ENCODE data around the gene NRAP. TPM values are rescaled to one million over a fixed set of nuclear protein-coding genes. Genes with fewer than 3 reads are reported as not detected.
A peak's percentile ranks its signal among the peaks of the same experiment; 100 is the strongest.

Gene NRAP
- not detected for polyA plus RNA-seq (2012; ENCODE audit: low read depth, missing spikeins)

DNA sequence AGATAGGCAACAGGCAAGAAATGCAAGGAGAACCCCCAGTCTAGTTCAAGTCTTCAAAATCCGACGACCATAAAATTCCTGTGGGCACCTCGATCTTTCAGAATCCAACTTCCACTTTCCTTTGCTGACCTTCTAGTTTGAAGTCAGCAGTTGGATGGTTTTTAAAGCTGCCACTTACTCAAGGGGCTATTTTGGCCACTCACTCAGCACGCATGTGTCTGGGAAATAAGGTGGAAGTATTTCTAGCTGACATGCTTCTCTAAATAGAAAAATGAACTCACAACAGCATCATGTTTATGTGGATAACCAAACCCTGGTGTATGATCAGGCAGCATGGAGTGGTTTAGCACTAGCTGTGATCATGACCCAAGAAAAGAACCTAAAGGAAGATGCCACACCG, at the start of gene NRAP:
NRAP (minus strand) TSS at position 134 of the 400 bp plus-strand sequence. CDS start 159 bp downstream, outside the sequence.
- TF ChIP-seq POLR2A (IDR thresholded peaks at IDR 0.05; ENCODE audit: low read depth, low read length) (no peak), POU2F2 (IDR thresholded peaks at IDR 0.05; ENCODE audit: low read depth, low read length) (no peak), SPI1 (IDR thresholded peaks at IDR 0.05; ENCODE audit: low read depth, low read length) (no peak), PAX5 (IDR thresholded peaks at IDR 0.05; ENCODE audit: insufficient read depth, low read length, severe bottlenecking) (no peak), TAF1 (IDR thresholded peaks at IDR 0.05; ENCODE audit: low read depth, low read length) (no peak), POLR2AphosphoS5 (IDR thresholded peaks at IDR 0.05; ENCODE audit: low read depth, low read length) (no peak)
- no peak for FAIRE-seq
- DNase-seq (ENCODE audit: insufficient read length, low spot score) = no peak

GRCh38 chr10:113713640-113713982, 49.8 kb upstream of the NRAP start:
- FAIRE-seq (no peak), DNase-seq (ENCODE audit: insufficient read length, low spot score) (no peak)
- TF ChIP-seq TAF1 (IDR thresholded peaks at IDR 0.05; ENCODE audit: low read depth, low read length) (no peak), PAX5 (IDR thresholded peaks at IDR 0.05; ENCODE audit: insufficient read depth, low read length, severe bottlenecking) (no peak), POLR2AphosphoS5 (IDR thresholded peaks at IDR 0.05; ENCODE audit: low read depth, low read length) (no peak), SPI1 (IDR thresholded peaks at IDR 0.05; ENCODE audit: low read depth, low read length) (no peak), POLR2A (IDR thresholded peaks at IDR 0.05; ENCODE audit: low read depth, low read length) (no peak), POU2F2 (IDR thresholded peaks at IDR 0.05; ENCODE audit: low read depth, low read length) (no peak)

GRCh38 chr10:113712755-113713639, 49.2 kb upstream of the NRAP start:
- FAIRE-seq (no peak), DNase-seq (ENCODE audit: insufficient read length, low spot score) (no peak)
- TF ChIP-seq POLR2AphosphoS5 (IDR thresholded peaks at IDR 0.05; ENCODE audit: low read depth, low read length) (no peak), SPI1 (IDR thresholded peaks at IDR 0.05; ENCODE audit: low read depth, low read length) (no peak), POLR2A (IDR thresholded peaks at IDR 0.05; ENCODE audit: low read depth, low read length) (no peak), PAX5 (IDR thresholded peaks at IDR 0.05; ENCODE audit: insufficient read depth, low read length, severe bottlenecking) (no peak), POU2F2 (IDR thresholded peaks at IDR 0.05; ENCODE audit: low read depth, low read length) (no peak), TAF1 (IDR thresholded peaks at IDR 0.05; ENCODE audit: low read depth, low read length) (no peak)

DNA sequence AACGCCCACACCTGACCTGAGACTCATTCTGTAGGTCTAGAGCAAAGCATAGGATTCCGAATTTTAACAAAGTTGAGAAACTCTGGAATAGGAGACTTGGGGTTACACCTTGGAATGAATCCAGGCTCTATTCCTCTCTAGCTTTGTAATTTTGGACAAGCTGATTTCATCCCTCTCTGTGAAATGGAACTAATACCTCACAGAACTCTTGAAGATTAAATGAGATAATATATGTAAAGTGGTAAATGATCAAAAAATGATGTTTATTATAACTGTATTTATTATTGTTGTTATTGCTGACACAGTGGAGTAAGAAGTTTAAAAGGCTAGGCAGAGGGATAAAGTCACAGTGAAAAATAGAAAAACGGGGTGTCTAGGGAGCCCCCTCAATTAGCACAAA, 48.2 kb upstream of the NRAP start:
- no peak for FAIRE-seq
- DNase-seq (ENCODE audit: insufficient read length, low spot score) = no peak
- TF ChIP-seq POLR2A (IDR thresholded peaks at IDR 0.05; ENCODE audit: low read depth, low read length) (no peak), POLR2AphosphoS5 (IDR thresholded peaks at IDR 0.05; ENCODE audit: low read depth, low read length) (no peak), SPI1 (IDR thresholded peaks at IDR 0.05; ENCODE audit: low read depth, low read length) (no peak), TAF1 (IDR thresholded peaks at IDR 0.05; ENCODE audit: low read depth, low read length) (no peak), POU2F2 (IDR thresholded peaks at IDR 0.05; ENCODE audit: low read depth, low read length) (no peak)

- FAIRE-seq = no peak
- DNase-seq (ENCODE audit: insufficient read length, low spot score) = no peak
- no peak for TF ChIP-seq TAF1 (IDR thresholded peaks at IDR 0.05; ENCODE audit: low read depth, low read length)
- TF ChIP-seq POLR2A (IDR thresholded peaks at IDR 0.05; ENCODE audit: low read depth, low read length) = no peak
- no peak for TF ChIP-seq PAX5 (IDR thresholded peaks at IDR 0.05; ENCODE audit: insufficient read depth, low read length, severe bottlenecking)
- TF ChIP-seq POU2F2 (IDR thresholded peaks at IDR 0.05; ENCODE audit: low read depth, low read length) = no peak
- TF ChIP-seq SPI1 (IDR thresholded peaks at IDR 0.05; ENCODE audit: low read depth, low read length) = no peak
- TF ChIP-seq POLR2AphosphoS5 (IDR thresholded peaks at IDR 0.05; ENCODE audit: low read depth, low read length) = no peak
Measured at GRCh38 chr10:113711142-113711541, 47.3 kb upstream of the NRAP start.

GRCh38 chr10:113709221-113709838, 45.5 kb upstream of the NRAP start:
- FAIRE-seq = no peak
- DNase-seq (ENCODE audit: insufficient read length, low spot score) = no peak
- TF ChIP-seq POU2F2 (IDR thresholded peaks at IDR 0.05; ENCODE audit: low read depth, low read length) (no peak), POLR2A (IDR thresholded peaks at IDR 0.05; ENCODE audit: low read depth, low read length) (no peak), TAF1 (IDR thresholded peaks at IDR 0.05; ENCODE audit: low read depth, low read length) (no peak), SPI1 (IDR thresholded peaks at IDR 0.05; ENCODE audit: low read depth, low read length) (no peak), POLR2AphosphoS5 (IDR thresholded peaks at IDR 0.05; ENCODE audit: low read depth, low read length) (no peak), PAX5 (IDR thresholded peaks at IDR 0.05; ENCODE audit: insufficient read depth, low read length, severe bottlenecking) (no peak)

- DNase-seq (ENCODE audit: insufficient read length, low spot score) (no peak), FAIRE-seq (no peak)
- TF ChIP-seq POU2F2 (IDR thresholded peaks at IDR 0.05; ENCODE audit: low read depth, low read length) (no peak), POLR2AphosphoS5 (IDR thresholded peaks at IDR 0.05; ENCODE audit: low read depth, low read length) (no peak), SPI1 (IDR thresholded peaks at IDR 0.05; ENCODE audit: low read depth, low read length) (peak; percentile 61)
Measured at GRCh38 chr10:113708640-113709039, 44.8 kb upstream of the NRAP start.

- no peak for DNase-seq (ENCODE audit: insufficient read length, low spot score)
- no peak for FAIRE-seq
- TF ChIP-seq SPI1 (IDR thresholded peaks at IDR 0.05; ENCODE audit: low read depth, low read length) (no peak), TAF1 (IDR thresholded peaks at IDR 0.05; ENCODE audit: low read depth, low read length) (no peak), POLR2AphosphoS5 (IDR thresholded peaks at IDR 0.05; ENCODE audit: low read depth, low read length) (no peak), PAX5 (IDR thresholded peaks at IDR 0.05; ENCODE audit: insufficient read depth, low read length, severe bottlenecking) (no peak), POLR2A (IDR thresholded peaks at IDR 0.05; ENCODE audit: low read depth, low read length) (no peak), POU2F2 (IDR thresholded peaks at IDR 0.05; ENCODE audit: low read depth, low read length) (no peak)
Measured at GRCh38 chr10:113706623-113707022, 42.8 kb upstream of the NRAP start.

GRCh38 chr10:113705344-113705652, 41.5 kb upstream of the NRAP start:
- no peak for DNase-seq (ENCODE audit: insufficient read length, low spot score)
- no peak for FAIRE-seq
- TF ChIP-seq POLR2A (IDR thresholded peaks at IDR 0.05; ENCODE audit: low read depth, low read length) (no peak), TAF1 (IDR thresholded peaks at IDR 0.05; ENCODE audit: low read depth, low read length) (no peak), POU2F2 (IDR thresholded peaks at IDR 0.05; ENCODE audit: low read depth, low read length) (no peak), POLR2AphosphoS5 (IDR thresholded peaks at IDR 0.05; ENCODE audit: low read depth, low read length) (no peak), SPI1 (IDR thresholded peaks at IDR 0.05; ENCODE audit: low read depth, low read length) (no peak), PAX5 (IDR thresholded peaks at IDR 0.05; ENCODE audit: insufficient read depth, low read length, severe bottlenecking) (no peak)
